ENCODE measurements around the gene SEMA7A.
"Not testable (repeated sequence)": the region's sequence is repeated elsewhere in the genome, so short reads cannot be mapped to it uniquely, and the experiment has no call there.

The SEMA7A gene

DNA sequence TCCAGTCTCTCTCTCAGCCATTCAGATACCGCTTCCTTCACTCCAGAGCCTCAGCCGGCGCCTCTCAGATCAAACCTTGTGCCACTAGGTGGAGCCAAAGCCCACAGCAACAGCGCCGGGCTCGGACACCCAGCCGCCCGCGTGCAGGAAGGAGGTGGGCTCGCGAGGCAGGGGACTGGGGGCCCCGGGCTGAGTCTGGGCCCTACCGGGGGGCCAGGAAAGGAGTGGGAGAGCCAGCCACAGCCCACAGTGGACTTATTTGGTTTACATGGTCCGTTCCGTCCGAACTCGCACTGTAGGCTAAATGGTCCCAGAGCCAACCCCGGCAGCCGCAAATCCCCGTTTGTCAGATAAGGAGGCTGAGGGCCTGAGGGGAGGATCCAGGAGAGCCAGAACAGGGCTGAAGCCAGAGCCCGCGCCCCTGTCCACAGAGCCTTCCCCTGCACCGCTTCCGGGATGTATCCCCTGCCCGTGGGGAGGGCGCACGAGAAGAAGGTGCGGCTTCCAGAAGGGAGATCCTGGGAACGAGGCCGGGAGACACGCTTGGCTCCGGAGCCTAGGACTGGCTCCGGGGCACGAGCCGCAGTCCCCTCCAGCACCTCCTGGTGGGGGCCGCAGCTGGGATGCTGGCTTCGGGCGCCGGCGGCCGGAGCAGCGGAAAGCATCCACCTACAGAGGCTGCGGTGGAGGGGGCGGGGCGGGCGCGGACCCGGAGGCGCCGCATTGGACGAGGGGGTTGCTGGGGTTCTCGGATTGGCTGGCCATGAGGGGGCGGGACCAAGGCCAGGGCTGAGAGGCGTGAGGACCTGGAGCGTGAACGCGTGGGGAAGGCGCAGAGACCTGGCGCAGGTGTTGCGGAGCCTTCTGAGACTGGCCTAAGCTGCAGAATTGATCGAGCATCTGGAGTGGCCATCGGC lies 59.8 kb downstream of the SEMA7A start:
- DNase-seq (ENCODE audit: low read depth in 1 of 2, low spot score in 1 of 2): peak; percentile 95
- no peak for TF ChIP-seq JUND (IDR thresholded peaks at IDR 0.05; ENCODE audit: low read depth)
- in situ Hi-C loops (cut with HindIII; ENCODE audit: low pct_unique_long_range_greater_than_20kb, low sequenced_read_pairs): no loop called here

DNA sequence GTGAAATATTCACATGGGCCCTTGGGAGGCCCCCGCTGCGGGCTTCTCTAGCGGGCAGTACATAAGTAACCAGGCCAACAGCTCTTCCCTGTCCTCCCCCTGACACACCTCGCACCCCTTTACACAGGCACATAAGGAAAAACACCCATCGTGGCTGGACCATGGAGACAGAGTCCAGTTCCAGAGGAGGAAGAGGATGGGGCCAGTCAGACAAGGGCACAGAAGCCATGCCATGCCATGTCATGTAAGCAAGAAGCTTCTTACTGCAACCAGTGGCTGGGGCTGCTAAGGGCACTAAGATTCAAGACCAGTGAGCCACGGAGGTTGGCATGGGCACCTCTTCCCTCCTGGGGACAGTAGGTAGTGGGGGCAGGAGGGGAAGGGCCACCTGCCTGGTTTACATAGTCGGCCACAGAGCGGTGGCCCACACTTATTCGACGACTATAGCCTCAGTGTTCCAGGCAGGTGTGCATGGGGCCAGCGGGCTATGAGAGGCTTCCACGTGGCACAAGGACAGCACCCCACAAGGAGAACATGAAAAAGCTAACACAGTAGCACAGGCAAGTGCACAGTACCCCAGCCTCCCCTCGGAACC lies 60.6 kb downstream of the SEMA7A start:
- DNase-seq (ENCODE audit: low read depth in 1 of 2, low spot score in 1 of 2): no peak
- no peak for TF ChIP-seq JUND (IDR thresholded peaks at IDR 0.05; ENCODE audit: low read depth)
- in situ Hi-C loops (cut with HindIII; ENCODE audit: low pct_unique_long_range_greater_than_20kb, low sequenced_read_pairs): no loop called here

DNA sequence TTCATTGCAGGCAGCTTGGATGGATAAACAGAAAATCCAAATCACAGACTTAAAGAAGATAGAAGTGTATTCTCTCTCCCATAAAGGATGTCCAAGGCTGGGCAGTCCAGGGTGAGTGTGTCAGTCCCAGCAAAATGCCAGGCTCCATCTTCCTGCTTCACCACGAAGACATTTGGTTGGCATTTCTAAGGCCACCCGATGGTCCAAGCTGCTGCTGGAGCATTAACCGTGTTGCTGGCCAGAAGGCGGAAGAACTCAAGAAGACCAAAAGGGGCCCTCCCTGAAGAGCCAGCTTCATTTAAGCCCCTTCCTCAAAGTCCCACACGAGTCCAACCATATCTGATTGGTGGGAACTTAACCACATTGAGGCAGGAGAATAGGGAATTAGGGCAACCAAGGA lies 63.3 kb downstream of the SEMA7A start:
- DNase-seq (ENCODE audit: low read depth in 1 of 2, low spot score in 1 of 2): no peak
- no peak for TF ChIP-seq JUND (IDR thresholded peaks at IDR 0.05; ENCODE audit: low read depth)
- in situ Hi-C loops (cut with HindIII; ENCODE audit: low pct_unique_long_range_greater_than_20kb, low sequenced_read_pairs): no loop called here

DNA sequence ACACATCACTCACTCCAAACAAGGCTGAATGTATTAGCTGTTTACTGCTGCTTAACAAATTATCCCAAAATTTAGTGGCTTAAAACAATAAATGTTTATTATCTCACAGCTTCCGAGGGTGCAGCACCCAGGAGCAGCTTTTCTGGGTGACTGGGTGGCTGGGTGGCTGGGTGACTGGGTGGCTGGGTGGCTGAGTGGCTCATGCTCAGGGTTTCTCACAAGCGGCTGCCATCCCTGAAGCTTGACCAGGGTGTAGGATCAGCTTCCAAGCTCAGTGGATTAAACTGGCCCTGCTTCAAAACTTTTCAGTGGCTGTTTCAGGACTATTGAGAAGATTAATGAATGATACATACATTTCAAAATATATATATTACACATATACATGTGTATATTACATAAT lies 64.0 kb downstream of the SEMA7A start:
- no peak for DNase-seq (ENCODE audit: low read depth in 1 of 2, low spot score in 1 of 2)
- in situ Hi-C loops (cut with HindIII; ENCODE audit: low pct_unique_long_range_greater_than_20kb, low sequenced_read_pairs): no loop called here
- no peak for TF ChIP-seq JUND (IDR thresholded peaks at IDR 0.05; ENCODE audit: low read depth)

DNA sequence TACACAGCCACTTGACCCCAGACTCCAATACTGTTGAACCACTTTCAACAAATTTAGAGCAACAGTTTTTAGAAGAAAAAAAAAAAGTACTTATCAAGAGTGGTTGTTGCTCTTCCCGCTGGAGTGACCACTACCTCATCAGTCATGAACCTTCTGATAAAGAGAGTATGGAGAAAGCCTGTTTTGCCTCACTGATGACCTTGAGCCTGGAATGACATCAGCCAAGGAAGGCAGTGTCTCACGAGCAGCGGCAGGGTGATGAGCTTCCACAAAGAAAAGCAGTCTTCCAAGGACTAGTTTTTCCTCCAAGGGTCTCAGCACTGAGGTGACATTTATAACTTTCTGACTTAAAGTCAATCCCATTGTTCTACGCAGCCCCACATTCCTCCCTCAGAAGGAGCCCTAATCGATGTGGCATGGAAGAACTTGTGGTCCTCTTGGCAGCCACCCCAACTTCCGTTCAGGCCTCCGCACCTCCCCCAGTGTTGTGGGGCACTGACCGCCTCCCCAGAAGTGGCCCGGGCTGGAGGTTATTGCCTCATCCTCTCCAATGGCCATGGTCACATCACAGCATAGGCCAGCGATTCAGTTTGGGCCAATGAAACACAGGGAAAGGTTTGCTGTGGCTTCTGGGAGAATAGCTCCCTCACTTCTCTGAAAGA lies 64.5 kb downstream of the SEMA7A start:
- in situ Hi-C loops (cut with HindIII; ENCODE audit: low pct_unique_long_range_greater_than_20kb, low sequenced_read_pairs): no loop called here
- DNase-seq (ENCODE audit: low read depth in 1 of 2, low spot score in 1 of 2): no peak
- TF ChIP-seq JUND (IDR thresholded peaks at IDR 0.05; ENCODE audit: low read depth): no peak

DNA sequence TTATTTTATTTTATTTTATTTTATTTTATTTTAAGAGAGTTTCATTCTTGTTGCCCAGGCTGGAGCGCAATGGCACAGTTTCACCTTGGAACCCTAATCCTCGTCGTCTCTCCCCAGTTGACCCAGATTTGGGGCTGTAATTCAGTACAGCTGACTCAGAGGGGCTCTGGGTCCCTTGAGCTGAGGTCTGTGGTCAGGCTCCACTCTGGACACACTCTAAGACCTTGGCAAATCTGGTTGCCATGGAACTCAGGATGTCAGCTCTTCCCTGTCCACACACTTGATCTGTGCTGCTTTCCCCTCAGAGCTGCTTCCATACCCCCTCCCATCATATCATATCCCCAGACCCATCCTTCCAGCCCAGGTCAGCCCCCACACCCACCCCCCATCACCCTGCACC lies 65.6 kb downstream of the SEMA7A start:
- no peak for TF ChIP-seq JUND (IDR thresholded peaks at IDR 0.05; ENCODE audit: low read depth)
- DNase-seq (ENCODE audit: low read depth in 1 of 2, low spot score in 1 of 2): no peak
- in situ Hi-C loops (cut with HindIII; ENCODE audit: low pct_unique_long_range_greater_than_20kb, low sequenced_read_pairs): no loop called here

DNA sequence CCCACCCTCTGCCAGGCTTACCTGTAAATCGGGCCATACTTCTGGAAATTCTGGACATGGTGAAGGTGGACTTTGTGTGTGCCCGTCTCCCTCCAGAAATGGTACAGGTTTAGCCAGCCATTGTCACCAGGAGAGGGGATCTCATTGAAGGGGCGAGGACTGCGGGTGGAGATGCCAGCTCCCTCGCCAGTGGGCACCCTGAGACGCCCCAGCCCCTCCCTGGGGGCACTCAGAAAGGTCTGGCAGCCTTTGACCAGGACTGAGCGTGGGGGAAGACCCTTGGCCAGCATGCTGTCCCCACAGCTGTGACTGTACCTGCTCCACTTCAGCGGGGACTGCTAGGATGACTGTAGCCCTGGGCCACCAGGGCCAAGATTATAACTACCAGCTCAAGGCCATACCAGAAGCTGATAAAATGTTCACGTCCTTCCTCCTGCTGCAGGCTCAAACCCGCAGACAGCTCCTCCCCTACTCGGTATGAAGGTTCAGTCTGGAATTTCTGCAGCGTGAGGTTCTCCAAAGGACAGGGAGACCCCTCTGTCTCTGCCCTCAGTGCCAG lies 66.4 kb downstream of the SEMA7A start, which contains the start of gene CYP11A1:
Gene CYP11A1, minus strand, starts transcription at position 351 of the 559 bp plus-strand sequence. Its CDS starts 61 bp downstream, at position 290.
- no peak for DNase-seq (ENCODE audit: low read depth in 1 of 2, low spot score in 1 of 2)
- in situ Hi-C loops (cut with HindIII; ENCODE audit: low pct_unique_long_range_greater_than_20kb, low sequenced_read_pairs): no loop called here
- TF ChIP-seq JUND (IDR thresholded peaks at IDR 0.05; ENCODE audit: low read depth): no peak

DNA sequence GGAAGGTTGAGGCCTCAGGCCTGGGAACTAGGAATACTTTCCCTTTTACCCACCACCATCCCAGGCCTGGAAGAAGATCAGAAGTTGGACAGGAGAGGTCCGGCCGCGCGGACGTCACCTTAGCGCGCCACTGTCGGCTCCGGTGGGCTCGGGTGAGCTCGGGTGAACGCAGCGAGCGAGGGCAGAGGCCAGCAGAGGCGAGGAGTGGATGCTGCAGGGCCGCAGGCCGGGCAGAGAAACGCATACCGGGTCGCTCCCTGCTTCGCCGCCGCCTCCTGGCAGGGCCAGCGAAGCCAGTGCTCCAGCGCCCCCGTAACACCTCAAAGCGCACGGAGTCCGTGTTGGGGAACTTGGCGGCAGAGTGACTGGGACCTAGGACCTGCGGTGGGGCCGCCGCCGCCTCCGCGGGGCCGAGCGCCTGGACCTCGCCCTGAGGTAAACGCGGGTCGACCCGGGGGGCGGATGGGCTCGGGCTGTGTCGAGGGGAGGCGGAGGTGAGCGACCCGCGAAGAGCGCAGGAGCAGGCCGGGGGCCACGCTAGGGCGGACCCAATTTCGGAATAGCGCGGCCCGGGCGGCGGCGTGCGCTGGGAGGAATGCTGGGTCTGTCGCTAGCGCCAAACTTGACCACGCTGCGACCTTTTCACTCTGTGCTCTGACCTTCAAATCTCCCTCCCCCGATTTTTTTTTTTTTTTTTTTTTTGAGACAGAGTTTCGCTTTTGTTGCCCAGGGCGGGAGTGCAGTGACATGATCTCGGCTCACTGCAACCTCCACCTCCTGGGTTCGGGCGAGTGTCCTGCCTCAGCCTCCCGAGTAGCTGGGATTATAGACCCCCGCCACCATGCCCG lies 67.9 kb downstream of the SEMA7A start:
- DNase-seq (ENCODE audit: low read depth in 1 of 2, low spot score in 1 of 2): no peak
- in situ Hi-C loops (cut with HindIII; ENCODE audit: low pct_unique_long_range_greater_than_20kb, low sequenced_read_pairs): no loop called here
- TF ChIP-seq JUND (IDR thresholded peaks at IDR 0.05; ENCODE audit: low read depth): no peak

DNA sequence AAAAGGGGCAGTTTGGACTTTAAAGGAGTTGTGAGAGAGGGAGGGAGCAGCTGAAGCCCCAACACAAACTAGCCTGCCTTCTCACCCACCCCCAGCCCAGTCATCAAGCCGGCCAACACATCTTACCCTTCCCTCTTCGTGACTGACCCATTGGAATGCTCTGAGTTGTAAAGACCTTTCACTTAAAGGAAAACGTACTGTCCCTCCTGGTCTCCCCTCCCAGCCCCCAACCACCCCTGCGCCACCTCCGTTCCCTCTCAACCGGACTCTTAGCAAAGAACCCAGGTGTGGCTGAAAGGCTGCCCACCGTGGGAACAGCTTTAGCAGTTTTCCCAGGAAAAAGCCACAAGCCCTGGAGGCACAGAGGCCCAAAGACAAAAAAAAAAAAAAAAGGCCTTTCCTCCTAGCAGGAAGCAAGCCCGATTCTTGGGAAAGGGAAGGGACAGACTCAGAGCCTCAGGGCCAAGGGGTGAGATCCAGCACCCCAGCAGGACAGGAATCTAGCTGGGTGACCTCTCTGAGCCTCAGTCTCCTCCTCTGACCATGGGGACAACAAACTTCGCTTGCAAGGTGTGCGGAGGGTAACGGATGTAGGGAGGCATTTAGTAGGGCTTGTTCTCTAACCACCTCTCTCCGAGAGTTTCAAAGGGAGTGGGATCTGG lies 68.7 kb downstream of the SEMA7A start:
- no peak for TF ChIP-seq JUND (IDR thresholded peaks at IDR 0.05; ENCODE audit: low read depth)
- in situ Hi-C loops (cut with HindIII; ENCODE audit: low pct_unique_long_range_greater_than_20kb, low sequenced_read_pairs): no loop called here
- DNase-seq (ENCODE audit: low read depth in 1 of 2, low spot score in 1 of 2): no peak

DNA sequence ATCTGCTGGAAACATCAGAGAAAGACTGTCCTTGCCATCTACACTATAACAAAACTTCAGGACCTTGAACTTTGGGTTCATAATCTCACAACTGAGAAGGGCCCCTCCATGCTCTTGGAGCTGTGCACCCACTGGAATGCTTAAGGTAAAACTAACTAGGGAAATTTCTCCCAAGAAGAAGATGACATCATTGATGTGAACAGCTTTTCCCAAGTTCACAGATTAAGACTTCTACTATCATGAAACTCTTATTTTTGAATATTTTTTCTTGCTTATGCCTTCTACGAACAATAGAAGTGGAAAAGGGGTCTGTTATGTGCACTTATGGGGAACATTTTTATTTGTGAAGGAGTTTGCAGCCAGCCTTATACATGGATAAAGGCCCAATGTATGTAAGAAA lies 71.3 kb downstream of the SEMA7A start:
- no peak for DNase-seq (ENCODE audit: low read depth in 1 of 2, low spot score in 1 of 2)
- no peak for TF ChIP-seq JUND (IDR thresholded peaks at IDR 0.05; ENCODE audit: low read depth)
- in situ Hi-C loops (cut with HindIII; ENCODE audit: low pct_unique_long_range_greater_than_20kb, low sequenced_read_pairs): no loop called here

DNA sequence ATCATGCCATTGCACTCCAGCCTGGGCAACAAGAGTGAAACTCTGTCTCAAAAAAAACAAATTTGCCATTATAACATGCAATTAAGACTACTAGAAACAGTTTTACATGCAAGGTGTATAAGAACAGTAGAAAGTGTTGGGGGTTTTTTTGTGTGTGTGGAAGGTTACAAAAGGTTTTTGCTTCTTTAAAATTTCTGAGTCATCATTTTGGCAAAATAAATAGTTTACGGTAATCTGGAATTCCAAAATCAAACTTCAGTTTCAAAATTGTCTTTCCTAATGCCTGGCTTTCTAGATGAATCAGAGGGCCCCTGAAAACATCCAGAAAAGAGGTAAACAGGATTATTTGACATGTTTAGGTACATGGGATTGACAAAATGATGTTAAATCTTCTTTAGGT lies 72.9 kb downstream of the SEMA7A start:
- DNase-seq (ENCODE audit: low read depth in 1 of 2, low spot score in 1 of 2); in situ Hi-C loops (cut with HindIII; ENCODE audit: low pct_unique_long_range_greater_than_20kb, low sequenced_read_pairs): not testable (repeated sequence)

DNA sequence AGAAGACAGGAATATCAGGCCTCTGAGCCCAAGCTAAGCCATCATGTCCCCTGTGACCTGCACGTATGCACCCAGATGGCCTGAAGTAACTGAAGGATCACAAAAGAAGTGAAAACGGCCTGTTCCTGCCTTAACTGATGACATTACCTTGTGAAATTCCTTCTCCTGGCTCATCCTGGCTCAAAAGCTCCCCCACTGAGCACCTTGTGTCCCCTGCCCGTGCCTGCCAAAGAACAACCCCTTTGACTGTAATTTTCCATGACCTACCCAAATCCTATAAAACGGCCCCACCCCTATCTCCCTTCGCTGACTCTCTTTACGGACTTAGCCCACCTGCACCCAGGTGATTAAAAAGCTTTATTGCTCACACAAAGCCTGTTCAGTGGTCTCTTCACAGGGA lies 74.4 kb downstream of the SEMA7A start:
- in situ Hi-C loops (cut with HindIII; ENCODE audit: low pct_unique_long_range_greater_than_20kb, low sequenced_read_pairs); DNase-seq (ENCODE audit: low read depth in 1 of 2, low spot score in 1 of 2): not testable (repeated sequence)
